IMR-90 (cell line): ENCODE measurements around the gene PAEP. TPM values are rescaled to one million over a fixed set of nuclear protein-coding genes. Genes with fewer than 3 reads are reported as not detected.

ENCODE experiments used
- ATAC-seq: fragments of 200-7000 bp; cut with Tn5 transposase; 2 replicates; pipeline ENCODE4 v1.9.1; 2020; ENCODE audit warnings: low read depth, mild to moderate bottlenecking, moderate library complexity
- BruUV-seq: library from RNA; stranded (reverse); fragments of 400-500 nt; replicated peaks from 2 replicates; lab custom pipeline; 2021; lab: Mats Ljungman, UMichigan
- CTCF ChIA-PET: fragments of 300-600 bp; formaldehyde crosslinking; extraction: SDS; loops from one replicate; lab custom pipeline; 2021; ENCODE audit warnings: antibody characterized with exemption; lab: Yijun Ruan, JAX
- POLR2A ChIA-PET: fragments of 300-600 bp; sonication (Branson Sonifier 250); formaldehyde crosslinking; loops from one replicate; lab custom pipeline; 2022; ENCODE audit warnings: antibody characterized with exemption; ENCODE audit not compliant: unreplicated experiment; lab: Charles Lee
- DNase-seq: peaks from one replicate; pipeline ENCODE4 v3.0.0; 2013
- H2AFZ ChIP-seq: replicated peaks from 2 replicates; pipeline ENCODE3; 2013; ENCODE audit warnings: low read length, mild to moderate bottlenecking; ENCODE audit not compliant: poor library complexity
- H2AK5ac ChIP-seq: 2 replicates; pipeline ENCODE4 v1.6.1; 2013; ENCODE audit warnings: low read depth, low read length, inconsistent platforms
- H2AK9ac ChIP-seq: replicated peaks from 2 replicates; pipeline ENCODE3; 2013; ENCODE audit warnings: mild to moderate bottlenecking, low read depth, low read length, moderate library complexity; ENCODE audit not compliant: poor library complexity
- H2BK120ac ChIP-seq: 2 replicates; pipeline ENCODE4 v1.6.1; 2013; ENCODE audit warnings: low read depth, low read length, inconsistent platforms
- H2BK15ac ChIP-seq: 3 replicates; pipeline ENCODE4 v1.6.1; 2013; ENCODE audit warnings: low read depth, low read length, inconsistent platforms
- H2BK20ac ChIP-seq: 2 replicates; pipeline ENCODE4 v1.6.1; 2013; ENCODE audit warnings: low read depth, mild to moderate bottlenecking, inconsistent platforms, low read length, moderate library complexity
- H2BK5ac ChIP-seq: 2 replicates; pipeline ENCODE4 v1.6.1; 2013; ENCODE audit warnings: mild to moderate bottlenecking, low read depth, low read length, inconsistent platforms; ENCODE audit not compliant: poor library complexity, severe bottlenecking
- H3K14ac ChIP-seq: replicated peaks from 2 replicates; pipeline ENCODE4 v1.6.1; 2013; ENCODE audit warnings: low read depth, low read length, inconsistent platforms
- H3K18ac ChIP-seq: 2 replicates; pipeline ENCODE4 v1.6.1; 2013; ENCODE audit warnings: low read depth, low read length, control low read depth
- H3K23ac ChIP-seq: 2 replicates; pipeline ENCODE4 v1.6.1; 2013; ENCODE audit warnings: low read depth, low read length, inconsistent platforms
- H3K27ac ChIP-seq: 2 replicates; pipeline ENCODE4 v1.5.1; 2013; ENCODE audit warnings: mild to moderate bottlenecking, control low read depth, low read length; ENCODE audit not compliant: insufficient read depth
- H3K27me3 ChIP-seq: 2 replicates; pipeline ENCODE4 v1.6.1; 2013; ENCODE audit warnings: low read length; ENCODE audit not compliant: control insufficient read depth, insufficient read depth
- H3K36me3 ChIP-seq: 2 replicates; pipeline ENCODE4 v1.6.1; 2013; ENCODE audit warnings: low read length, mixed read lengths; ENCODE audit not compliant: control insufficient read depth, insufficient read depth
- H3K4ac ChIP-seq: 2 replicates; pipeline ENCODE4 v1.6.1; 2013; ENCODE audit warnings: low read depth, low read length, inconsistent platforms
- H3K4me1 ChIP-seq: 2 replicates; pipeline ENCODE4 v1.6.1; 2013; ENCODE audit warnings: low read length, mixed read lengths; ENCODE audit not compliant: control insufficient read depth, insufficient read depth
- H3K4me2 ChIP-seq: 2 replicates; pipeline ENCODE4 v1.6.1; 2013; ENCODE audit warnings: low read depth, mild to moderate bottlenecking, control low read depth, low read length, moderate library complexity
- H3K4me3 ChIP-seq: 2 replicates; pipeline ENCODE4 v1.5.1; 2013; ENCODE audit warnings: low read depth, mild to moderate bottlenecking, control low read depth, low read length, moderate library complexity; ENCODE audit not compliant: insufficient read depth
- H3K56ac ChIP-seq: 2 replicates; pipeline ENCODE4 v1.6.1; 2013; ENCODE audit warnings: low read length, inconsistent platforms; ENCODE audit not compliant: insufficient read depth; ENCODE audit errors: extremely low read depth
- H3K79me1 ChIP-seq, 2 experiments: 2 replicates each; pipeline ENCODE4 v1.6.1; 2013; ENCODE audit warnings: low read length in 2 of 2, inconsistent platforms in 1 of 2, low read depth in 1 of 2
- H3K9ac ChIP-seq: 2 replicates; pipeline ENCODE4 v1.6.1; 2013; ENCODE audit warnings: low read depth, low read length, control low read depth
- H3K9me1 ChIP-seq: 2 replicates; pipeline ENCODE4 v1.6.1; 2013; ENCODE audit warnings: low read length, inconsistent platforms; ENCODE audit not compliant: insufficient read depth
- H3K9me3 ChIP-seq: 2 replicates; pipeline ENCODE4 v1.6.1; 2013; ENCODE audit warnings: low read length; ENCODE audit not compliant: control insufficient read depth, insufficient read depth
- H4K20me1 ChIP-seq: 2 replicates; pipeline ENCODE4 v1.6.1; 2013; ENCODE audit warnings: low read length, inconsistent platforms; ENCODE audit not compliant: insufficient read depth
- H4K5ac ChIP-seq: 2 replicates; pipeline ENCODE4 v1.6.1; 2013; ENCODE audit warnings: mild to moderate bottlenecking, low read depth, low read length, control low read depth
- H4K8ac ChIP-seq, 2 experiments: 2 replicates each; pipeline ENCODE4 v1.6.1; 2013; ENCODE audit warnings: low read depth in 2 of 2, low read length in 2 of 2, control low read depth in 1 of 2, inconsistent platforms in 1 of 2
- H4K91ac ChIP-seq: 2 replicates; pipeline ENCODE4 v1.6.1; 2013; ENCODE audit warnings: low read depth, low read length, inconsistent platforms; ENCODE audit not compliant: insufficient read depth
- CEBPB ChIP-seq: IDR thresholded peaks from 2 replicates; pipeline ENCODE4 v1.6.1; 2012; ENCODE audit warnings: low read depth, low read length, improper control_type of control experiment
- CHD1 ChIP-seq: IDR thresholded peaks from 2 replicates; pipeline ENCODE4 v1.6.1; 2012; ENCODE audit warnings: low read depth, low read length, improper control_type of control experiment
- MAZ ChIP-seq: IDR thresholded peaks from 2 replicates; pipeline ENCODE4 v1.6.1; 2012; ENCODE audit warnings: low read depth, mild to moderate bottlenecking, low read length, improper control_type of control experiment, moderate library complexity, borderline replicate concordance
- RCOR1 ChIP-seq: IDR thresholded peaks from 2 replicates; pipeline ENCODE4 v1.6.1; 2012; ENCODE audit warnings: mild to moderate bottlenecking, low read length, improper control_type of control experiment; ENCODE audit not compliant: insufficient replicate concordance
- WGBS, 2 experiments: methylation state at CpG; one replicate each; pipeline versions ENCODE4 v1.1.5 to v1.1.7; 2013; ENCODE audit warnings: missing lambda C conversion rate in 2 of 2; ENCODE audit not compliant: insufficient read length in 1 of 2; ENCODE audit errors: extremely low coverage in 2 of 2; 5-methylcytosine and 5-hydroxymethylcytosine counted together
- dilution Hi-C: fragments of 300-500 bp; cut with HindIII; formaldehyde crosslinking; loops from one replicate; pipeline ENCODE4 v1.14.3; 2018; ENCODE audit warnings: low sequenced_read_pairs; ENCODE audit not compliant: unreplicated experiment
- in situ Hi-C: fragments of 300-500 bp; cut with MboI; formaldehyde crosslinking; loops from 3 replicates; pipeline ENCODE4 v1.14.3; 2019; ENCODE audit warnings: low sequenced_read_pairs, inconsistent platforms, mixed read lengths
- intact Hi-C: fragments of 100-400 bp; cut with micrococcal nuclease; formaldehyde crosslinking; loops from 2 replicates; pipeline ENCODE4 v1.10.0; 2022
- polyA plus RNA-seq, 3 experiments: library from polyadenylated mRNA; depleted of rRNA; stranded (reverse); fragments of >200 nt; gene quantifications; 2 replicates each; pipeline ENCODE4 v1.2.3, GENCODE V29; 2012; ENCODE audit warnings: low replicate concordance in 1 of 3
- total RNA-seq: library from RNA; depleted of rRNA; stranded (reverse); fragments of >200 nt; gene quantifications from 2 replicates; pipeline ENCODE4 v1.2.3, GENCODE V29; 2012

Gene PAEP
- total and polyA plus RNA-seq, 2 of the 4 experiments (the other 2 are of a cell fraction): not detected

GRCh38 chr9:135533113-135533512 lies 28.4 kb upstream of the PAEP start:
- no peak overlapping the region for H2BK15ac ChIP-seq
- DNase-seq: no peak
- H4K20me1 ChIP-seq: no peaks in the 10 kb centered on the region
- H4K5ac ChIP-seq: no peak overlapping the region
- dilution Hi-C loops (no loop called here), in situ Hi-C loops (no loop called here), intact Hi-C loops (no loop called here)
- H3K79me1 ChIP-seq: no peaks in the 10 kb centered on the region
- H3K23ac ChIP-seq: no peak overlapping the region
- no peak overlapping the region for H2BK120ac ChIP-seq
- H3K9me3 ChIP-seq: no peaks in the 10 kb centered on the region
- no peaks in the 10 kb centered on the region for H3K4me1 ChIP-seq
- no peak overlapping the region for H2AFZ ChIP-seq
- H2BK20ac ChIP-seq: no peak overlapping the region
- H3K36me3 ChIP-seq: no peaks in the 10 kb centered on the region
- no peak overlapping the region for H3K4me2 ChIP-seq
- H3K27ac ChIP-seq: no peak overlapping the region
- no peak overlapping the region for H4K8ac ChIP-seq
- H3K14ac ChIP-seq: no peak overlapping the region
- H3K56ac ChIP-seq: no peak overlapping the region
- H3K18ac ChIP-seq: no peak overlapping the region
- H2AK9ac ChIP-seq: no peak overlapping the region
- no TSS peak for BruUV-seq
- no peak overlapping the region for H3K4ac ChIP-seq
- WGBS, 2 experiments: 17% methylated on average over 1 of the region's 3 CpGs; no CpG with 5 or more reads in 1 of the 2 experiments
- H3K27me3 ChIP-seq: peaks cover 6% of the 10 kb centered on the region
- no peak overlapping the region for H3K9ac ChIP-seq
- H2BK5ac ChIP-seq: no peak overlapping the region
- ATAC-seq: no peak
- ChIA-PET CTCF (no interaction called here), POLR2A (no interaction called here)
- no peaks in the 10 kb centered on the region for H3K9me1 ChIP-seq
- no peak overlapping the region for H3K4me3 ChIP-seq
- TF ChIP-seq RCOR1 (no peak), CHD1 (no peak), CEBPB (no peak), MAZ (no peak)
- H2AK5ac ChIP-seq: no peak overlapping the region
- H4K91ac ChIP-seq: no peak overlapping the region
